Kasumi-1 (cell line): Measurements from ENCODE around the gene OSBPL3.
A peak's percentile ranks its signal among the peaks of the same experiment; 100 is the strongest.
"Not testable (repeated sequence)": the region's sequence is repeated elsewhere in the genome, so short reads cannot be mapped to it uniquely, and the experiment has no call there.

ENCODE experiments used
- DNase-seq, 2 experiments: peaks; one replicate each; lab custom pipeline; 2025; lab: John Stamatoyannopoulos, UW

OSBPL3 gene

GRCh38 chr7:24794751-24795406 is 185.1 kb downstream of the OSBPL3 start:
- not testable (repeated sequence) for DNase-seq

DNA sequence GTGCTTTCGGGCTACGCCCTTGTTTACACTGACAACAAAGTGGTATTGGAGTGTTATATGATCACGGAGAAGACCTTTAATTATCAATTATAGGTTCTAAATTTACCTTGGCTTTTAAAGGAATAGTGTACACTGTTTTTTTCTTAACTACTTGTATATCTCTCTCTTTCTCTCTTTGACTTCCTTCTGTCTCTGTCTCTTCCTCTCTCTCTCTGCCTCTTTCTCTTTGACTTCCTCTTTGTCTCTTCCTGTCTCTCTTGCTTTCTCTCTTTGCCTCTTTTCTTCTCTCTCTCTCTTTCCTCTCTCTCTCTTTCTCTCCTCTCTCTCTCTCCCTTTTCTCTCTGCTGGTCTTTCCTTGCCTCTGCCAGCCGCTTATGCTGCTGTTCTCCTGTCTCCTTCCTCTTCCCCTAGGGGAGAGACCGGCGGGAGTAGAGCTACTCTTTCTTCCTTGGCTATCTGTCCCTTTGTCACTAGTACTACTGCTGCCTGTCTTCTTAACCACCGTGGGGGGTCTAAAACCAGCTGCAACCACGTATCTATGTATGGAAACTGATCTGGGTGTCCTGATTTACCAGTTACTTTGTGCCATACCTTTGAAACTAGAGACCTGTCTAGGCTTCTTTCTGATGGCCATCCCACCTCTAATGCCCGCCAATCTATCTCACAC is 185.9 kb downstream of the OSBPL3 start:
- peak; percentile 30 to 41 for DNase-seq

GRCh38 chr7:24788961-24789576 is 190.9 kb downstream of the OSBPL3 start:
- DNase-seq = no peak

DNA sequence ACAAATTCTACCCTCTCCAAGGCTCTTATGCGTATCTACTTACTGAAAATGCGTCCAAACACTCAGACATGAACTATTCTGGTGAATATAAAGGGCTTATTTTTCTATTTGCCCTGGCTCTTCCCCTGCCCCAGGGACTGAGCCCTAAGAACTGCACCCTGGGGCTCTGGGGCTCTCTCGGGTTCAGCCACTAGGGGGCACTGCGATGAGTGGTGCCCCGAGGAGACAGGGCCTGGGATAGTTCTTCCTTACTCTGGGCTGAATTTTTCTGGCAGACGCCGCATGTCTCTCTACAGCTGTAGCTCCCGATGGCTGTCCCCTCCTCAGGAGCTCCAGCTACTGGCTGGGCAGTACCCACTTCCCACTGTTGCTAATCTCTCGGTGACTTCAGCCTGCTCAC is 191.9 kb downstream of the OSBPL3 start:
- no peak for DNase-seq

GRCh38 chr7:24786941-24787340 is 193.0 kb downstream of the OSBPL3 start:
- peak; percentile 91 to 93 for DNase-seq

- DNase-seq = no peak
These were observed 193.7 kb downstream of the OSBPL3 start for GRCh38 chr7:24786306-24786705.

GRCh38 chr7:24784277-24784676 is 195.7 kb downstream of the OSBPL3 start:
- DNase-seq = no peak

GRCh38 chr7:24783698-24784097 is 196.3 kb downstream of the OSBPL3 start:
- DNase-seq = no peak

GRCh38 chr7:24781106-24781505 is 198.9 kb downstream of the OSBPL3 start:
- peak; percentile 71 to 79 for DNase-seq

DNA sequence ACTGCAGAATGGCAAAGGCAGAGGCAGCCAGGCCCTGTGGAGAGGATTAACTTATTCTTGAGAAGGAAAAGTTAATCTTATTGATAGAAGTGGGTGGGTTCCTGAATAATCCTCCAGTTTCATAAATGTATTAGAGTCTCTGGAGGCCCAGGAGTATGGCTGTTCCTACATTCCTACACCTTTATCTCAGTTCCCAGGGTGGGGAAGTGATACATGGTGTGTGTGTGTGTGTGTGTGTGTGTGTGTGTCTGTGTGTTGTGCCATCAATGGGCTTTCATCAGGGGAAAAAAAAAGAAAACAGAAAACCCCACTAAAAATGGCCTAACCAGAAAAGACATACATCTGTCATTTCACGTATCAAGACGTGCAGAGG is 200.7 kb downstream of the OSBPL3 start:
- DNase-seq = no peak

DNA sequence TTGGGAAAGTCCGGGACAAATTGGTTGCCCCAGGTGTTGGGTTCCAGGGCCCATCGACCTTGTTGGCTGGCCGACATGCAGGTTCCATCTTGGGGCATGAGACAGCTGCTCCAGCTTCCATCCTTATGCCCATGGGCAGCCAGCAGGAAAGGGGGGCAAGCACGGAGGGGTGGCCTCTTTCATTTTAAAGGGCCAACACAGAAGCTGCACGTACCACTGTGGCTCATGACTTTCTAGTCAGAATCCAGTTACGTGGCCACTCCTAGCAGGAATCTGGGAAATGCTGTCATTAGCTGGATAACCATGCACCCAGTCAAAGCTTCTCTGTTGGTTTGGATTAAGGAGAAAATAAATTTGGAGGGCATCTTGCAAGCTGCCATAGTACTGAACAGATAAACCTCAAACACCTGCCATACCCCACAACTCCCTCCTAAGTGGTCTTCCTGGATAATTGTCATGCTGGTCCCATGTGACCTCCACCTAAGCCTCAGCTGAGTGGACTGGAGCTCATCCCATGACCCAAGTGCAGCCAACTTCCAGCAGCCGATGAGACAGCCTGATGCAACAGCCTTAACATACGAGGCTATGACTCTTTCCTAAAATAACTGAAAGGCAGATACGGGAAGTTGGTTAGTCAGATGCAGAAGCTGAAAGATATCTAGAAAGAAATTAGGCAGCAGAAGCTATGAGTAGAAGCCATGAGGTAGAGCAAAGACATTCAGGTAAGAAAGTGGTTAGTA is 201.3 kb downstream of the OSBPL3 start:
- DNase-seq = peak; percentile 93 to 97

GRCh38 chr7:24777806-24778205 is 202.2 kb downstream of the OSBPL3 start:
- DNase-seq = no peak

GRCh38 chr7:24773646-24774045 is 206.3 kb downstream of the OSBPL3 start:
- DNase-seq = no peak

DNA sequence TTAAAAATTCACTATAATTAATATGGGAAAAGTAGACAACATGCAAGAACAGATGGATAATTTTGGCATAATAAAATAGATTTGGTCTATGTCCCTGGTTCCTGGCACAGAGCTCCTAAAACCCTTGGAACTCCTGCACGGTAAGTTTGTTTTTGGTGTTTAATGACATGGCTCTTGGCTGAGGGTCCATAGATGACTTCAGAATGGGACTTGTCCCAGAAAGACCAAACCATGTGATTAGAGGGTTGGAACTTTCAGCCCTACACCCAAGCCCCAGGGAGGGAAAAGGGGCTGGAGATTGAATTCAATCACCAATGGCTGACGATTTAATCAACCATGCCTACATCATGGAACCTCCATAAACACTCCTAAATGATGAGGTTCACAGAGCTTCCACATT is 210.1 kb downstream of the OSBPL3 start:
- DNase-seq = no peak

DNA sequence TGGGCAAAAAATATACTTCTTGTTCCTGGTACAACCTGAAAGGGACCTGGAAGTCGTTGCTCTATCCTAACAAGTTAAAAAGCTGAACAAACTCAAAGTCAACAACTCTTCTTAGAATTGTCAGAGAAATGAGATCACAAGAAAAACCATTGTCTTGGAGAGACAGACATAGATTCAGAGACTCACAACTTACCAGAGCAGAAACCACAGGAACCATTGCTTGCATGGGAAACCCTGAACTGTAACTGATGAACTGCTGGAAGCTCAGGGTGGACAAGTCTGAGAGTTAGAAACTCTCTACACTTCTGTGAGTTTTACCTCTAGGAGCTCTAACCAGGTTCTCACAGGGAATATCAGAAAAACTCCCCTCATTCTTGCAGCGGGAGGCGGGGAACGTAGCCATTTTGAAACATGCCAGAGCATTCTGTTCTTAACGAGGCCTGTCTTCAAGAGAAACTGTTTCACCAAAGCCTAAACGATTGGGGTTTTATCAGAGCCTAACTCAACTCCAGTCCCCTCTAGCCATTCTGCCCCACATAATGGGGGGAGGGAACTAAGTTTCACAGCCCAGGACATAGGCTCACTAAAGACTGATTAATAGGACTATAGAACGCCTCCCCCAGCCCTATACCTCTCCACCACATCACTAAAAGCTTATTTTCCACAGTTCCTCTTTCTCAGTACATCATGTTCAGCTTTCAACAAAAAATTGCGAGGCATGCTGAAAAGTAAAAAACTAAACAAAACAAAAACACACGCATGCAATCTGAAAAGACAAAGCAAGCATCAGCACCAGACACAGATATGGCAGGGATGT is 210.8 kb downstream of the OSBPL3 start:
- peak in 1 of 2 experiments; percentile 25 for DNase-seq

DNA sequence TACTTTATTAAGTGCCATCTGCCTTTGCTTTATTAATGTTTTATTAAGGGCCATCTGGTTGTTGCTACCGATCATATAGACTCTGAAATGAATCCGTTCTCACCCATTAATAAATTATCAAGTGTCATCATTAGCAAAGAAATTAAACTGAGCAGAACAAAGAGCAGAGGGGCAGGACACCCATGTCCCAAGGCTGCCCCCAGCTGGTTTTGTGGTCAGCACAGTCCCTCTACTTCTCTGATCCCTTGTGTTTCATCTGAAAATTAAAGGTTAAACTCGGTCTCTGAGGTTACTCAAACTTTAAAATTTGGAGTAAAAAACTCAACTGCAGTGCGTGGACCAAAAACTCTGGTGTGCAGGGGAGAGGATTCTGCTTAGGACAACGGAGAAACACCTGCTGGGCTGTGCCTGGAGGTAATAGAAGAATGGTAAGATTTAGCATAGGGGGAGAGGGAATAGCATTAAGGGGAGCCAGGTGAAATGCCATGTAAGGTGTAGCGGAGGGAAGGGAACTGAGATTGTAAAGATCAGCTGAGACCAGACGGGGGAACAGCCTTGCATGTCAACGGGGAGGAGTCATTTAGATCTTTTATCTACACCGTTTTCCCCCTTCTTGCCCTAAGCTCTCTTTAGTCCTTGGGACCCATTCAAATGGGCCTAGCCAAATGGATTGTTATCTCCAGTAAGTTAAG is 212.0 kb downstream of the OSBPL3 start:
- DNase-seq = no peak

DNA sequence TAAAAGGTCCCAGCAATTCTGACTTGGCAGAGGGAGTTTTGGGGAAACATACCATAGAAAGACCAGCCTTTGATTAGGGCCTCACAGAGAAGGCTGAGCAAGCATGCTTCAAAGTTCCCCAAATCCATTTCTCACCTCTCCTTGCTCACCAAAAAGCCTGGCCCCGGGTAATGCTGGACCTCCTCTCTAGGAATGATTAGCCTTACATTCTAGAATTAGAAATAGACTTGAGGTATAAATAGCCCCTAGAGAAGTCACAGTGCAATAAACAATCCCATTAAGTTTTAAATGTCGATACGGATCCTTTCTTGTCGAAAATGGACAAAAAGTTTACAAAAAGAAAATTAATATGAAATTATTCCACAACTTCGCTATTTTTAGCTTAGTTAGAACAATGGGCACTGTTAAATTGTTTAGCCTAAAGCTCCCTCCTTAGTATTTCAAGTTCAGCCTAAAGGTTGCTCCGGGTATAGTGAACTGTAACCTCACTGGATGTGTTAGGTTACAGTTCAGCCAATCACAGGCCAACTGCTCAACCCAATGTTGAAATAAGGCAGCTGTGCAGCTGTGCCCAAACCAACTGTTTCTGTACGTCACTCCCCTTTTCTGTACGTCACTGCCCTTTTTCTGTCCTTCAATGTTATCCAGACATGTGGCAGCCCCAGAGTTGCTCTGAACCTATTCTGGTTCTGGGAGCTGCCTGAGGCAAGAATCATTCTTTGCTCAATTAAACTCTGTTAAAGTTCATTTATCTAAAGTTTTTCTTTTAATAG is 214.8 kb downstream of the OSBPL3 start:
- no peak for DNase-seq

DNA sequence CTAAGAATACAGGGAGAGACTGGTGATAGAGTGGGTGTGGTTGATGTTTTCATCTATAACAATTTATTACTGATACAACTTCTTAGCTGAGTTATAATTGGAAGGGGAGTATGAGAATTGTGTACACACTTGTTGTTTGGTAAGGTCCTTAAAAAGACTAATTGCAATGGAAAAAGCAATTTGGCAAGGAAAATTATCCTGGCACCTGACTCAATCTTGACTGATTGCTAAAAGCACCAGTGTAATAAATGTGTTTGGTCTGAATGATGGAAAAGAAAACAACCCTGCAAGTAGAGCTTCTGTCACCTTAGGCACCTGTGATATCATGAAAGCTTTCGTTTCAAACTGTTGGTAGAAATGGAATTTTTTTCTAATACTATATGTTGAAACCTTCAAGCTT is 216.0 kb downstream of the OSBPL3 start:
- DNase-seq = no peak

DNA sequence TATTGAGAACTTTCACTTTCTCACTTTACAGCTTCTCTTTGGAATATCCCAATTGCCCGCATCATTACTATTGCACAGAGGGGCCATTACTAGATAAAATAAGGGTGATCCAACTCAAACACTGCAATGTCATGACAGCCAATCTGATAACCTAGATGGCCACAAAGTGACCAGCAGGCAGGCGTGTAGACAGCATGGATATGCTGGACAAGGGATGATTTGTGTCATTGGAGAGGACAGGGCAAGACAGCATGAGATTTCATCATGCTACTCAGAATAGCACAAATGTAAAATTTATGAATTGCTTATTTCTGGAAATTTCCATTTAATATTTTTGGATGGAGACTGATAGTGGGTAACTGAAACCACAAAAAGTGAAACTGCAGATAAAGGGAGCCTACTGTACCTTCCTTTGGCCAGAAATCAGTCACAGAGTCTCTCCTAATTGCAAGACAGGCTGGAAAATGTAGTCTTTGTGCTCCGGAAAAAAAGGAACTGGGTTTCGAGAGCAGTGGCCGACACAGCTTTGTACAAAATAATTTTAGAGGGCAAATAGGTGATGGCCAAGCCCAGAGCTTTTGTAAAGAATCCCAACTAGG is 216.6 kb downstream of the OSBPL3 start:
- DNase-seq = no peak

GRCh38 chr7:24762771-24763170 is 217.2 kb downstream of the OSBPL3 start:
- DNase-seq = no peak
